Panc1 (cell line): ENCODE results near the gene CAMKMT. TPM values are rescaled to one million over a fixed set of nuclear protein-coding genes. Genes with fewer than 3 reads are reported as not detected.

Experiments
- ATAC-seq: fragments of 200-7000 bp; cut with Tn5 transposase; 2 replicates; pipeline ENCODE4 v1.9.1; 2020; ENCODE audit warnings: mild to moderate bottlenecking, moderate library complexity
- BruUV-seq: library from RNA; stranded (reverse); fragments of 400-500 nt; replicated peaks from 2 replicates; lab custom pipeline; 2021; lab: Mats Ljungman, UMichigan
- CTCF ChIA-PET: fragments of 300-600 bp; sonication (Branson Sonifier 250); formaldehyde crosslinking; loops from one replicate; lab custom pipeline; 2022; ENCODE audit warnings: antibody characterized with exemption; lab: Charles Lee
- POLR2A ChIA-PET: fragments of 300-600 bp; sonication (Branson Sonifier 250); formaldehyde crosslinking; loops from one replicate; lab custom pipeline; 2022; ENCODE audit warnings: antibody characterized with exemption; lab: Charles Lee
- DNase-seq: peaks from one replicate; pipeline ENCODE4 v3.0.0-alpha.2; 2010; ENCODE audit warnings: low read depth, low spot score
- H3K27ac ChIP-seq: 2 replicates; pipeline ENCODE4 v1.5.1; 2011; ENCODE audit warnings: mild to moderate bottlenecking, low read length, inconsistent platforms
- H3K27me3 ChIP-seq: fragments of 200-500 bp; sonication (Bioruptor generic); 2 replicates; pipeline ENCODE4 v1.6.0; 2014; ENCODE audit warnings: low read length, inconsistent platforms; ENCODE audit not compliant: control insufficient read depth, insufficient read depth
- H3K36me3 ChIP-seq: fragments of 200-500 bp; sonication (Bioruptor generic); 2 replicates; pipeline ENCODE4 v1.5.1; 2014; ENCODE audit warnings: inconsistent platforms, mild to moderate bottlenecking, low read length, moderate library complexity; ENCODE audit not compliant: control insufficient read depth, insufficient read depth
- H3K4me1 ChIP-seq: 2 replicates; pipeline ENCODE4 v1.5.1; 2011; ENCODE audit warnings: inconsistent platforms, mild to moderate bottlenecking, low read length, moderate library complexity; ENCODE audit not compliant: control insufficient read depth, insufficient read depth
- H3K4me3 ChIP-seq, 2 experiments: 2 replicates each; pipeline ENCODE4 v1.5.1; 2011 to 2012; ENCODE audit warnings: low read depth in 2 of 2, low read length in 2 of 2, mild to moderate bottlenecking in 2 of 2, inconsistent platforms in 1 of 2, moderate library complexity in 1 of 2
- H3K9me3 ChIP-seq: fragments of 200-500 bp; sonication (Bioruptor generic); 2 replicates; pipeline ENCODE4 v1.5.1; 2014; ENCODE audit warnings: low read depth, mild to moderate bottlenecking, inconsistent platforms, low read length, moderate library complexity; ENCODE audit not compliant: control insufficient read depth, insufficient read depth
- POLR2AphosphoS5 ChIP-seq: IDR thresholded peaks from 2 replicates; pipeline ENCODE4 v1.6.1; 2012; ENCODE audit warnings: mild to moderate bottlenecking, low read depth, low read length, moderate library complexity
- SIN3A ChIP-seq: IDR thresholded peaks from 2 replicates; pipeline ENCODE4 v1.6.1; 2012; ENCODE audit warnings: low read depth, mild to moderate bottlenecking, low read length, moderate library complexity, borderline replicate concordance; ENCODE audit not compliant: insufficient read depth
- TCF7L2 ChIP-seq: IDR thresholded peaks from 2 replicates; pipeline ENCODE4 v1.6.1; 2011; ENCODE audit warnings: mild to moderate bottlenecking, low read depth, low read length, inconsistent platforms
- in situ Hi-C: cut with HindIII; loops from 2 replicates; pipeline ENCODE4 v1.10.0; 2016; ENCODE audit warnings: low sequenced_read_pairs, low pct_unique_long_range_greater_than_20kb
- intact Hi-C: fragments of 100-400 bp; cut with micrococcal nuclease; formaldehyde crosslinking; loops from one replicate; pipeline ENCODE4 v1.10.0; 2022; ENCODE audit not compliant: unreplicated experiment
- total RNA-seq: library from RNA; stranded (reverse); gene quantifications from one replicate; pipeline ENCODE4 v1.2.1, GENCODE V29; 2021; ENCODE audit not compliant: unreplicated experiment
- TF ChIP-seq, protein P1 (sequence below): fragments of 450-650 bp; IDR thresholded peaks from 2 replicates; pipeline ENCODE4 v1.5.1; 2017; ENCODE audit warnings: mild to moderate bottlenecking
- TF ChIP-seq, protein P2 (sequence below), 2 experiments: IDR thresholded peaks; 2 replicates each; pipeline ENCODE4 v1.6.1; 2011 to 2012; ENCODE audit warnings: low read depth in 2 of 2, control low read depth in 1 of 2, low read length in 1 of 2, mild to moderate bottlenecking in 1 of 2, moderate library complexity in 1 of 2; ENCODE audit not compliant: insufficient read depth in 1 of 2

Gene CAMKMT
- total RNA-seq, 1 experiment from 2014 or later: 12.6 TPM

DNA sequence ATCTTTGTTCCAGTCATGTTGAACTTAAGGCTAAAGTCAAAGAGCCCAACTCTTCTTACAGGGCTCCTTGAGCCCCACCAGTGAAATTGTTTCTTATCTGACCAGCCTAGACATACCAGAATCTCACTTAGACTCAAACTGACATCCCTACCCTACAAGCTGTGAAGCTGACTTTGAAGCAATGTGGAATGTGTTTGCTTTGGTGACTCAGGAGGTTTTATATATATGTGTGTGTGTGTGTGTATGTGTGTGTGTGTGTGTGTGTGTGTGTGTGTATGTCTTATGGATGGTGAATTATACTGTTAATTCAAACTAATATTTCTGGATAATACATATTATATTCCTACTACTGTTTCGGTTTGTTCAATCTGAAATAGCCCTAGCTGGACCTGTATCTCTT, 67.3 kb downstream of the CAMKMT start:
- in situ Hi-C loops: no loop called here
- Histone ChIP-seq H3K4me1 (0 out of 2 replicates have a peak, but pooled peaks cover 3% of the 10 kb centered on the region), H3K27ac (no peak overlapping the region), H3K4me3 (no peak overlapping the region), H3K27me3 (no peaks in the 10 kb centered on the region), H3K9me3 (no peaks in the 10 kb centered on the region), H3K36me3 (no peaks in the 10 kb centered on the region)
- TF ChIP-seq, protein P1, sequence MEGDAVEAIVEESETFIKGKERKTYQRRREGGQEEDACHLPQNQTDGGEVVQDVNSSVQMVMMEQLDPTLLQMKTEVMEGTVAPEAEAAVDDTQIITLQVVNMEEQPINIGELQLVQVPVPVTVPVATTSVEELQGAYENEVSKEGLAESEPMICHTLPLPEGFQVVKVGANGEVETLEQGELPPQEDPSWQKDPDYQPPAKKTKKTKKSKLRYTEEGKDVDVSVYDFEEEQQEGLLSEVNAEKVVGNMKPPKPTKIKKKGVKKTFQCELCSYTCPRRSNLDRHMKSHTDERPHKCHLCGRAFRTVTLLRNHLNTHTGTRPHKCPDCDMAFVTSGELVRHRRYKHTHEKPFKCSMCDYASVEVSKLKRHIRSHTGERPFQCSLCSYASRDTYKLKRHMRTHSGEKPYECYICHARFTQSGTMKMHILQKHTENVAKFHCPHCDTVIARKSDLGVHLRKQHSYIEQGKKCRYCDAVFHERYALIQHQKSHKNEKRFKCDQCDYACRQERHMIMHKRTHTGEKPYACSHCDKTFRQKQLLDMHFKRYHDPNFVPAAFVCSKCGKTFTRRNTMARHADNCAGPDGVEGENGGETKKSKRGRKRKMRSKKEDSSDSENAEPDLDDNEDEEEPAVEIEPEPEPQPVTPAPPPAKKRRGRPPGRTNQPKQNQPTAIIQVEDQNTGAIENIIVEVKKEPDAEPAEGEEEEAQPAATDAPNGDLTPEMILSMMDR: no peak
- no peak for TF ChIP-seq TCF7L2
- no peak for TF ChIP-seq SIN3A
- no peak for TF ChIP-seq POLR2AphosphoS5
- TF ChIP-seq, protein P2, sequence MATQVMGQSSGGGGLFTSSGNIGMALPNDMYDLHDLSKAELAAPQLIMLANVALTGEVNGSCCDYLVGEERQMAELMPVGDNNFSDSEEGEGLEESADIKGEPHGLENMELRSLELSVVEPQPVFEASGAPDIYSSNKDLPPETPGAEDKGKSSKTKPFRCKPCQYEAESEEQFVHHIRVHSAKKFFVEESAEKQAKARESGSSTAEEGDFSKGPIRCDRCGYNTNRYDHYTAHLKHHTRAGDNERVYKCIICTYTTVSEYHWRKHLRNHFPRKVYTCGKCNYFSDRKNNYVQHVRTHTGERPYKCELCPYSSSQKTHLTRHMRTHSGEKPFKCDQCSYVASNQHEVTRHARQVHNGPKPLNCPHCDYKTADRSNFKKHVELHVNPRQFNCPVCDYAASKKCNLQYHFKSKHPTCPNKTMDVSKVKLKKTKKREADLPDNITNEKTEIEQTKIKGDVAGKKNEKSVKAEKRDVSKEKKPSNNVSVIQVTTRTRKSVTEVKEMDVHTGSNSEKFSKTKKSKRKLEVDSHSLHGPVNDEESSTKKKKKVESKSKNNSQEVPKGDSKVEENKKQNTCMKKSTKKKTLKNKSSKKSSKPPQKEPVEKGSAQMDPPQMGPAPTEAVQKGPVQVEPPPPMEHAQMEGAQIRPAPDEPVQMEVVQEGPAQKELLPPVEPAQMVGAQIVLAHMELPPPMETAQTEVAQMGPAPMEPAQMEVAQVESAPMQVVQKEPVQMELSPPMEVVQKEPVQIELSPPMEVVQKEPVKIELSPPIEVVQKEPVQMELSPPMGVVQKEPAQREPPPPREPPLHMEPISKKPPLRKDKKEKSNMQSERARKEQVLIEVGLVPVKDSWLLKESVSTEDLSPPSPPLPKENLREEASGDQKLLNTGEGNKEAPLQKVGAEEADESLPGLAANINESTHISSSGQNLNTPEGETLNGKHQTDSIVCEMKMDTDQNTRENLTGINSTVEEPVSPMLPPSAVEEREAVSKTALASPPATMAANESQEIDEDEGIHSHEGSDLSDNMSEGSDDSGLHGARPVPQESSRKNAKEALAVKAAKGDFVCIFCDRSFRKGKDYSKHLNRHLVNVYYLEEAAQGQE (IDR thresholded peaks at IDR 0.05; ENCODE audit: insufficient read depth in 1 of 2, low read depth in 2 of 2, low read length in 1 of 2): no peak
- ATAC-seq (no peak), DNase-seq (no peak)
- intact Hi-C loops: no loop called here
- BruUV-seq: no TSS peak
- ChIA-PET CTCF (no interaction called here), POLR2A (interaction anchor here (0.7 kb wide), 1 partner anchor 257 kb away, joined by 8 read pairs; no protein-coding TSS in a partner anchor)

DNA sequence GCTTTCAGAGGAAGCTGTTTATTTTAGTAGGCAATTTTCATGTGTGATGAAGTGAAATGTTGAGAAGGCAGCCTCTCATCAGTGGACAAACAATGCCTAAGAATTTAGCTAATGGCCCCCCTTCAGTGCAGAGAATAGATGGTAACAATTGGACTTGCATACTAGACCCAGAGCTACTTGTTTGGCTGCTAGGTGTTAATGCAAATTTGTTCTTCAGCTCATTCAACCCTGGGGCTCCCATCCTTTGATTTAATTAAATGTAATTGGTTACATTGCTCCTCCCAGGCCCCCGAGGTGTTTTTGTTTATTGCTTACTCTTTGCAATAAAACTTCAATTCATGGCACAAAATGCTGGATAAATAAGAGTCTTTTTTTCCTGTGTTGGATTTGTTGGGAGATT, 68.6 kb downstream of the CAMKMT start:
- POLR2A ChIA-PET: no interaction called here
- no peaks in the 10 kb centered on the region for H3K27me3 ChIP-seq
- no peaks in the 10 kb centered on the region for H3K9me3 ChIP-seq
- ATAC-seq: no peak
- CTCF ChIA-PET: no interaction called here
- no peak for DNase-seq
- TF ChIP-seq, protein P2 (IDR thresholded peaks at IDR 0.05; ENCODE audit: insufficient read depth in 1 of 2, low read depth in 2 of 2, low read length in 1 of 2): no peak
- TF ChIP-seq, protein P1: no peak
- TF ChIP-seq SIN3A: no peak
- TF ChIP-seq POLR2AphosphoS5: no peak
- TF ChIP-seq TCF7L2: no peak
- BruUV-seq: no TSS peak
- no peak overlapping the region for H3K4me3 ChIP-seq
- in situ Hi-C loops (no loop called here), intact Hi-C loops (no loop called here)
- no peaks in the 10 kb centered on the region for H3K36me3 ChIP-seq
- H3K27ac ChIP-seq: no peak overlapping the region
- 0 out of 2 replicates have a peak, but pooled peaks cover 3% of the 10 kb centered on the region for H3K4me1 ChIP-seq
